ENCODE measurements around the gene NUDT21. TPM values are rescaled to one million over a fixed set of nuclear protein-coding genes. Genes with fewer than 3 reads are reported as not detected.

Gene NUDT21
- total and polyA plus RNA-seq, 2 of the 4 experiments (the other 2 are of a cell fraction) = 52.4 to 166 TPM

DNA sequence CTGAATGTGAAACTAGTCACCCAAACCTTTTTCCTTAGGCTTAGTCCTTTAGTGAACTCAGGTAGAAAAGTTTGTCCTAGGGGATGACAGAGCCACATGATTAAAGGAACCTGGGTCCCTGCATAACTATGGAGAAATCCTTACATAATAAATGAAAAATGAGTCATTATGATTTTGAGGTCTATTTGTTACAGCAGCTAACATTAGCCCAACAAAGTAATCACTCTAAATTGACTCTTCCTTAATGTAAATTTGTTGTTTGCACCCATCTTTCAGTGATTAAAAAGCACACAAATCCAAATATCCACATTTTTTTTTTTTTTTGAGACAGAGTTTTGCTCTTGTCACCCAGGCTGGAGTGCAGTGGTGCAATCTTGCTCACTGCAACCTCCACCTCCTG lies 32.3 kb upstream of the NUDT21 start:
- H3K4ac ChIP-seq (ENCODE audit: low read depth, low read length) = no peak overlapping the region
- H2AK5ac ChIP-seq (ENCODE audit: low read depth, low read length) = no peak overlapping the region
- H2BK5ac ChIP-seq (ENCODE audit: low read depth, low read length, poor library complexity, severe bottlenecking) = no peak overlapping the region
- H4K91ac ChIP-seq (ENCODE audit: insufficient read depth, low read depth, low read length) = no peak overlapping the region
- H3K36me3 ChIP-seq (ENCODE audit: control insufficient read depth, insufficient read depth, low read length) = peaks cover 16% of the 10 kb centered on the region
- no peak overlapping the region for H4K8ac ChIP-seq (ENCODE audit: low read depth in 2 of 2, low read length in 2 of 2)
- ATAC-seq (ENCODE audit: low read depth) (no peak), DNase-seq (no peak)
- dilution Hi-C loops (cut with HindIII; ENCODE audit: low sequenced_read_pairs, unreplicated experiment) (no loop called here), in situ Hi-C loops (cut with MboI; ENCODE audit: low sequenced_read_pairs) (loop anchor here (10.0 kb wide), 2 partner anchors 61 to 211 kb away; no protein-coding TSS in a partner anchor), intact Hi-C loops (cut with micrococcal nuclease) (no loop called here)
- no peak overlapping the region for H3K18ac ChIP-seq (ENCODE audit: low read depth, low read length)
- CTCF ChIA-PET = interaction anchor here (0.6 kb wide), 1 partner anchor 310 kb away, joined by 3 read pairs; no protein-coding TSS in a partner anchor
- H3K23ac ChIP-seq (ENCODE audit: low read depth, low read length) = no peak overlapping the region
- no peaks in the 10 kb centered on the region for H4K20me1 ChIP-seq (ENCODE audit: insufficient read depth, low read length)
- no peak overlapping the region for H3K4me2 ChIP-seq (ENCODE audit: low read depth, low read length)
- H3K9me3 ChIP-seq (ENCODE audit: control insufficient read depth, insufficient read depth, low read length) = no peaks in the 10 kb centered on the region
- peaks cover 2 to 4% of the 10 kb centered on the region in 2 experiments; a peak in 3 of 4 replicates for H3K79me1 ChIP-seq (ENCODE audit: low read depth in 1 of 2, low read length in 2 of 2)
- H3K27ac ChIP-seq (ENCODE audit: insufficient read depth, low read length) = no peak overlapping the region
- H3K27me3 ChIP-seq (ENCODE audit: control insufficient read depth, insufficient read depth, low read length) = no peaks in the 10 kb centered on the region
- TF ChIP-seq FOS (IDR thresholded peaks at IDR 0.05; ENCODE audit: low read depth, low read length) (no peak), SMC3 (IDR thresholded peaks at IDR 0.05; ENCODE audit: low read depth, low read length) (no peak)
- TF ChIP-seq, protein P1, sequence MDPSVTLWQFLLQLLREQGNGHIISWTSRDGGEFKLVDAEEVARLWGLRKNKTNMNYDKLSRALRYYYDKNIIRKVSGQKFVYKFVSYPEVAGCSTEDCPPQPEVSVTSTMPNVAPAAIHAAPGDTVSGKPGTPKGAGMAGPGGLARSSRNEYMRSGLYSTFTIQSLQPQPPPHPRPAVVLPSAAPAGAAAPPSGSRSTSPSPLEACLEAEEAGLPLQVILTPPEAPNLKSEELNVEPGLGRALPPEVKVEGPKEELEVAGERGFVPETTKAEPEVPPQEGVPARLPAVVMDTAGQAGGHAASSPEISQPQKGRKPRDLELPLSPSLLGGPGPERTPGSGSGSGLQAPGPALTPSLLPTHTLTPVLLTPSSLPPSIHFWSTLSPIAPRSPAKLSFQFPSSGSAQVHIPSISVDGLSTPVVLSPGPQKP (IDR thresholded peaks at IDR 0.05; ENCODE audit: borderline replicate concordance, low read depth, low read length) = no peak
- no peak overlapping the region for H2BK15ac ChIP-seq (ENCODE audit: low read depth, low read length)
- no peak overlapping the region for H3K4me3 ChIP-seq (ENCODE audit: insufficient read depth, low read depth, low read length)
- H2BK20ac ChIP-seq (ENCODE audit: low read depth, low read length) = no peak overlapping the region
- H3K9ac ChIP-seq (ENCODE audit: low read depth, low read length) = no peak overlapping the region
- no peak overlapping the region for H4K5ac ChIP-seq (ENCODE audit: low read depth, low read length)
- H3K4me1 ChIP-seq (ENCODE audit: control insufficient read depth, insufficient read depth, low read length) = no peaks in the 10 kb centered on the region
- POLR2A ChIA-PET (ENCODE audit: unreplicated experiment) = no interaction called here
- H2AK9ac ChIP-seq (replicated peaks; ENCODE audit: low read depth, low read length, poor library complexity) = no peak overlapping the region
- no peak overlapping the region for H2BK120ac ChIP-seq (ENCODE audit: low read depth, low read length)
- H2AFZ ChIP-seq (replicated peaks; ENCODE audit: low read length, poor library complexity) = no peak overlapping the region
- no peak overlapping the region for H3K56ac ChIP-seq (ENCODE audit: extremely low read depth, insufficient read depth, low read length)
- no peaks in the 10 kb centered on the region for H3K9me1 ChIP-seq (ENCODE audit: insufficient read depth, low read length)
- no peak overlapping the region for H3K14ac ChIP-seq (replicated peaks; ENCODE audit: low read depth, low read length)
- no TSS peak for BruUV-seq (replicated peaks)

Data from IMR-90 (cell line).